Erythroblast (primary cell): ENCODE data around the gene FBLN7.

Experiments
- GATA1 ChIP-seq: IDR thresholded peaks from 2 replicates; pipeline ENCODE4 v1.6.1; 2011; ENCODE audit warnings: low read depth, mild to moderate bottlenecking, control low read depth, low read length, moderate library complexity
- POLR2A ChIP-seq: IDR thresholded peaks from 2 replicates; pipeline ENCODE4 v1.6.1; 2011; ENCODE audit warnings: mild to moderate bottlenecking, low read length

DNA sequence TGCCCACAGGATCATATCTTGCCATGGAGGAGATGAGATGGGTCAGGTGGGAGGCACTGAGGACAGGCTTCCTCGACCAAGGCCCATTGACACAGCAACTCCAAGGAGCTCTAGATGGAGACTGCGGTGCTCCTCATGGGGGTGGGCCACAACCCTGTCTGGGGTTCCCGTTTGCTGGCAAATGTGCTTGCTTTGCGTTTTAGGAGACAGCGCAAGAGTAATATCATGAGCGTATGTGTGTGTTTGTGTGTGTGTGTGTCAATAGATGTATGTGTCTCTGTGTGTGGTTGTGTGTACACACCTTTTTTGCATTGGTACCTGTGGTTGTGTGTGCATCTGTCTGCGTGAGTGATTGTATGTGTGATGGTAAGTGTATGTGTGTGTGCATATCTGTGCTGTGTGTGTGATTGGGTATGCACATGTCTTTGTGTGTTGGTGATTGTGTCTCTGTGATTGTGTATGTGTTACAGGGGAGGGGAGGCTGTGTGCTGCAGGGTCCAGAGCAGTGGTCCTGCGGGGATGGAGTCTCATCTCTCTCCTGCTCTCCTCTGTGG, 4.4 kb downstream of the FBLN7 start:
- TF ChIP-seq POLR2A: no peak
- TF ChIP-seq GATA1: no peak
